ENCODE results near the gene SLC25A45.

SLC25A45 gene

GRCh38 chr11:65362320-65362931 is 20.0 kb downstream of the SLC25A45 start:
- Histone ChIP-seq H3K27me3 (replicated peaks; ENCODE audit: insufficient read depth, low read length) (no peaks in the 10 kb centered on the region), H3K4me3 (ENCODE audit: low read length) (0 out of 2 replicates have a peak overlapping the region, but pooled peaks have one; percentile 18), H3F3A (ENCODE audit: insufficient read depth, low read length) (peaks cover 24% of the 10 kb centered on the region), H2AFZ (ENCODE audit: low read length) (peak overlapping the region; percentile 61), H3K4me1 (ENCODE audit: low read length) (peaks cover 19% of the 10 kb centered on the region), H3K4me2 (ENCODE audit: low read depth, low read length) (peak overlapping the region; percentile 48; the same call in 1 of the 2 replicates), H3K9me2 (replicated peaks; ENCODE audit: insufficient read depth, low read length) (no peaks in the 10 kb centered on the region), H3K9me3 (replicated peaks; ENCODE audit: insufficient read depth, low read length) (no peaks in the 10 kb centered on the region), H3K79me2 (ENCODE audit: low read length) (no peaks in the 10 kb centered on the region), H3K9ac (ENCODE audit: low read length) (peak overlapping the region; percentile 44), H4K20me1 (ENCODE audit: insufficient read depth, low read length) (no peaks in the 10 kb centered on the region), H3K27ac (ENCODE audit: low read length) (peak overlapping the region; percentile 82), H3K36me3 (replicated peaks; ENCODE audit: insufficient read depth, low read length) (no peaks in the 10 kb centered on the region)
- DNase-seq: peak; percentile 87
- no peak for TF ChIP-seq EZH2phosphoT487 (IDR thresholded peaks at IDR 0.05; ENCODE audit: low read length)
- no peak for TF ChIP-seq CTCF (IDR thresholded peaks at IDR 0.05; ENCODE audit: low read length)
- TF ChIP-seq EZH2 (optimal IDR thresholded peaks at IDR 0.05; ENCODE audit: low read depth, low read length): no peak

GRCh38 chr11:65357856-65358356 is 24.5 kb downstream of the SLC25A45 start:
- peaks cover 22% of the 10 kb centered on the region for H3K4me1 ChIP-seq (ENCODE audit: low read length)
- TF ChIP-seq CTCF (IDR thresholded peaks at IDR 0.05; ENCODE audit: low read length): no peak
- TF ChIP-seq EZH2phosphoT487 (IDR thresholded peaks at IDR 0.05; ENCODE audit: low read length): no peak
- TF ChIP-seq EZH2 (optimal IDR thresholded peaks at IDR 0.05; ENCODE audit: low read depth, low read length): no peak
- H3F3A ChIP-seq (ENCODE audit: insufficient read depth, low read length): peaks cover 25% of the 10 kb centered on the region
- no peaks in the 10 kb centered on the region for H3K79me2 ChIP-seq (ENCODE audit: low read length)
- H3K4me3 ChIP-seq (ENCODE audit: low read length): no peak overlapping the region
- no peaks in the 10 kb centered on the region for H3K9me2 ChIP-seq (replicated peaks; ENCODE audit: insufficient read depth, low read length)
- H3K27ac ChIP-seq (ENCODE audit: low read length): no peak overlapping the region
- no peak overlapping the region for H3K4me2 ChIP-seq (ENCODE audit: low read depth, low read length)
- no peaks in the 10 kb centered on the region for H3K27me3 ChIP-seq (replicated peaks; ENCODE audit: insufficient read depth, low read length)
- no peaks in the 10 kb centered on the region for H3K9me3 ChIP-seq (replicated peaks; ENCODE audit: insufficient read depth, low read length)
- H3K36me3 ChIP-seq (replicated peaks; ENCODE audit: insufficient read depth, low read length): no peaks in the 10 kb centered on the region
- DNase-seq: no peak
- H4K20me1 ChIP-seq (ENCODE audit: insufficient read depth, low read length): no peaks in the 10 kb centered on the region
- no peak overlapping the region for H2AFZ ChIP-seq (ENCODE audit: low read length)
- no peak overlapping the region for H3K9ac ChIP-seq (ENCODE audit: low read length)

- no peaks in the 10 kb centered on the region for H3K27me3 ChIP-seq (replicated peaks; ENCODE audit: insufficient read depth, low read length)
- DNase-seq: no peak
- H3K9ac ChIP-seq (ENCODE audit: low read length): no peak overlapping the region
- H3K79me2 ChIP-seq (ENCODE audit: low read length): no peaks in the 10 kb centered on the region
- no peaks in the 10 kb centered on the region for H3K9me3 ChIP-seq (replicated peaks; ENCODE audit: insufficient read depth, low read length)
- peaks cover 16% of the 10 kb centered on the region for H3F3A ChIP-seq (ENCODE audit: insufficient read depth, low read length)
- H3K9me2 ChIP-seq (replicated peaks; ENCODE audit: insufficient read depth, low read length): no peaks in the 10 kb centered on the region
- H3K36me3 ChIP-seq (replicated peaks; ENCODE audit: insufficient read depth, low read length): no peaks in the 10 kb centered on the region
- H3K4me2 ChIP-seq (ENCODE audit: low read depth, low read length): no peak overlapping the region
- no peak overlapping the region for H3K27ac ChIP-seq (ENCODE audit: low read length)
- H2AFZ ChIP-seq (ENCODE audit: low read length): no peak overlapping the region
- peaks cover 11% of the 10 kb centered on the region; the same call in 1 of the 2 replicates for H3K4me1 ChIP-seq (ENCODE audit: low read length)
- no peak overlapping the region for H3K4me3 ChIP-seq (ENCODE audit: low read length)
- H4K20me1 ChIP-seq (ENCODE audit: insufficient read depth, low read length): no peaks in the 10 kb centered on the region
- no peak for TF ChIP-seq EZH2phosphoT487 (IDR thresholded peaks at IDR 0.05; ENCODE audit: low read length)
- TF ChIP-seq CTCF (IDR thresholded peaks at IDR 0.05; ENCODE audit: low read length): no peak
- no peak for TF ChIP-seq EZH2 (optimal IDR thresholded peaks at IDR 0.05; ENCODE audit: low read depth, low read length)
These were observed 26.0 kb downstream of the SLC25A45 start for GRCh38 chr11:65356394-65356972.

All from MM.1S (cell line).